K562 (cell line): ENCODE data around the gene KPTN. TPM values are rescaled to one million over a fixed set of nuclear protein-coding genes. Genes with fewer than 3 reads are reported as not detected.

Experiments
- AFF1 ChIP-seq, 2 experiments: fragments of 450-650 bp; IDR thresholded peaks; 2 replicates each; pipeline ENCODE4 v1.6.1; 2018; ENCODE audit warnings: mild to moderate bottlenecking in 2 of 2, low read depth in 1 of 2; ENCODE audit not compliant: partially characterized antibody in 2 of 2
- HMGXB4 ChIP-seq: sonication (generic); formaldehyde crosslinking; IDR thresholded peaks from 2 replicates; pipeline ENCODE4 v1.8.1; 2023; ENCODE audit warnings: mild to moderate bottlenecking, missing genetic modification reagents
- HOXB6 ChIP-seq: fragments of 250-450 bp; sonication (Bioruptor Pico); IDR thresholded peaks from 2 replicates; pipeline ENCODE4 v1.5.1; 2022; ENCODE audit warnings: mild to moderate bottlenecking, borderline replicate concordance
- NONO ChIP-seq, 2 experiments: fragments of 200-400 bp in 1 of 2; fragments of 450-650 bp in 1 of 2; formaldehyde crosslinking in 1 of 2; IDR thresholded peaks; 2 replicates each; pipeline ENCODE4 v1.6.1; 2017; ENCODE audit warnings: low read depth in 2 of 2, mild to moderate bottlenecking in 2 of 2, moderate library complexity in 2 of 2, low read length in 1 of 2
- PRPF4 ChIP-seq: fragments of 200-400 bp; formaldehyde crosslinking; IDR thresholded peaks from one replicate; pipeline ENCODE4 v1.6.1; 2017; ENCODE audit warnings: low read length, low read depth, mild to moderate bottlenecking; ENCODE audit not compliant: insufficient read depth, poor library complexity, severe bottlenecking
- RBM15 ChIP-seq: fragments of 200-400 bp; formaldehyde crosslinking; IDR thresholded peaks from 2 replicates; pipeline ENCODE4 v1.6.1; 2018; ENCODE audit warnings: mild to moderate bottlenecking, low read length, moderate library complexity; ENCODE audit not compliant: insufficient read depth
- ZNF282 ChIP-seq: sonication (generic); formaldehyde crosslinking; IDR thresholded peaks from 2 replicates; pipeline ENCODE4 v1.8.1; 2023; ENCODE audit warnings: missing genetic modification reagents
- polyA plus RNA-seq, 8 experiments: library from polyadenylated mRNA; depleted of rRNA in 4 of 8; stranded (reverse) in 5 of 8; unstranded in 3 of 8; fragments of >200 nt; fragmentation: Nextera tagmentation in 2 of 8; fragmentation: Illumina TruSeq in 1 of 8; extraction: Ambion mirVana in 2 of 8; extraction: Trizol in 1 of 8; gene quantifications; 2 replicates each; pipeline versions ENCODE4 v1.2.1 to v1.2.3, GENCODE V29; 2011 to 2014; ENCODE audit warnings: inconsistent platforms in 1 of 8, missing spikeins in 1 of 8
- total RNA-seq, 7 experiments: library from RNA; depleted of rRNA in 6 of 7; stranded (reverse); fragments of >200 nt in 6 of 7; fragmentation: Illumina TruSeq in 2 of 7; extraction: Trizol in 2 of 7; gene quantifications; 2 replicates each; pipeline versions ENCODE4 v1.2.1 to v1.2.3, GENCODE V29; 2011 to 2021; ENCODE audit warnings: low replicate concordance in 1 of 7
- TF ChIP-seq, protein P1 (sequence below): sonication (generic); formaldehyde crosslinking; IDR thresholded peaks from 2 replicates; pipeline ENCODE4 v1.8.0; 2022; ENCODE audit warnings: missing genetic modification reagents, mild to moderate bottlenecking, moderate library complexity, borderline replicate concordance
- TF ChIP-seq, protein P2 (sequence below): fragments of 200-800 bp; sonication (Bioruptor generic); IDR thresholded peaks from 2 replicates; pipeline ENCODE4 v1.6.1; 2017; ENCODE audit warnings: missing genetic modification characterization, missing compliant biosample characterization
- TF ChIP-seq, protein P3 (sequence below): fragments of 200-800 bp; sonication (Bioruptor generic); IDR thresholded peaks from 2 replicates; pipeline ENCODE4 v1.6.1; 2016; ENCODE audit warnings: missing genetic modification characterization, missing compliant biosample characterization

Gene KPTN
- total and polyA plus RNA-seq, 9 of the 15 experiments (the other 6 are each of a cell fraction or from before 2014, with no cell fraction given): 0.56 to 18.2 (median 8.5) TPM

- TF ChIP-seq, protein P1, sequence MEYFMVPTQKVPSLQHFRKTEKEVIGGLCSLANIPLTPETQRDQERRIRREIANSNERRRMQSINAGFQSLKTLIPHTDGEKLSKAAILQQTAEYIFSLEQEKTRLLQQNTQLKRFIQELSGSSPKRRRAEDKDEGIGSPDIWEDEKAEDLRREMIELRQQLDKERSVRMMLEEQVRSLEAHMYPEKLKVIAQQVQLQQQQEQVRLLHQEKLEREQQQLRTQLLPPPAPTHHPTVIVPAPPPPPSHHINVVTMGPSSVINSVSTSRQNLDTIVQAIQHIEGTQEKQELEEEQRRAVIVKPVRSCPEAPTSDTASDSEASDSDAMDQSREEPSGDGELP (CRISPR knock-in tag): peak; percentile 100
- TF ChIP-seq, protein P2, sequence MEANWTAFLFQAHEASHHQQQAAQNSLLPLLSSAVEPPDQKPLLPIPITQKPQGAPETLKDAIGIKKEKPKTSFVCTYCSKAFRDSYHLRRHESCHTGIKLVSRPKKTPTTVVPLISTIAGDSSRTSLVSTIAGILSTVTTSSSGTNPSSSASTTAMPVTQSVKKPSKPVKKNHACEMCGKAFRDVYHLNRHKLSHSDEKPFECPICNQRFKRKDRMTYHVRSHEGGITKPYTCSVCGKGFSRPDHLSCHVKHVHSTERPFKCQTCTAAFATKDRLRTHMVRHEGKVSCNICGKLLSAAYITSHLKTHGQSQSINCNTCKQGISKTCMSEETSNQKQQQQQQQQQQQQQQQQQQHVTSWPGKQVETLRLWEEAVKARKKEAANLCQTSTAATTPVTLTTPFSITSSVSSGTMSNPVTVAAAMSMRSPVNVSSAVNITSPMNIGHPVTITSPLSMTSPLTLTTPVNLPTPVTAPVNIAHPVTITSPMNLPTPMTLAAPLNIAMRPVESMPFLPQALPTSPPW (CRISPR knock-in tag): peak; percentile 76
- TF ChIP-seq ZNF282 (peak; percentile 98), HMGXB4 (CRISPR knock-in tag) (peak; percentile 88; the same call in 1 of the 2 replicates), AFF1 (IDR thresholded peaks at IDR 0.05; ENCODE audit: low read depth in 1 of 2, partially characterized antibody in 2 of 2) (no peak), RBM15 (no peak), HOXB6 (CRISPR knock-in tag) (no peak), NONO (IDR thresholded peaks at IDR 0.05; ENCODE audit: low read depth in 2 of 2, low read length in 1 of 2) (peak in 1 of 2 experiments; percentile 73; a peak in 1 of 4 replicates), PRPF4 (no peak)
- TF ChIP-seq, protein P3, sequence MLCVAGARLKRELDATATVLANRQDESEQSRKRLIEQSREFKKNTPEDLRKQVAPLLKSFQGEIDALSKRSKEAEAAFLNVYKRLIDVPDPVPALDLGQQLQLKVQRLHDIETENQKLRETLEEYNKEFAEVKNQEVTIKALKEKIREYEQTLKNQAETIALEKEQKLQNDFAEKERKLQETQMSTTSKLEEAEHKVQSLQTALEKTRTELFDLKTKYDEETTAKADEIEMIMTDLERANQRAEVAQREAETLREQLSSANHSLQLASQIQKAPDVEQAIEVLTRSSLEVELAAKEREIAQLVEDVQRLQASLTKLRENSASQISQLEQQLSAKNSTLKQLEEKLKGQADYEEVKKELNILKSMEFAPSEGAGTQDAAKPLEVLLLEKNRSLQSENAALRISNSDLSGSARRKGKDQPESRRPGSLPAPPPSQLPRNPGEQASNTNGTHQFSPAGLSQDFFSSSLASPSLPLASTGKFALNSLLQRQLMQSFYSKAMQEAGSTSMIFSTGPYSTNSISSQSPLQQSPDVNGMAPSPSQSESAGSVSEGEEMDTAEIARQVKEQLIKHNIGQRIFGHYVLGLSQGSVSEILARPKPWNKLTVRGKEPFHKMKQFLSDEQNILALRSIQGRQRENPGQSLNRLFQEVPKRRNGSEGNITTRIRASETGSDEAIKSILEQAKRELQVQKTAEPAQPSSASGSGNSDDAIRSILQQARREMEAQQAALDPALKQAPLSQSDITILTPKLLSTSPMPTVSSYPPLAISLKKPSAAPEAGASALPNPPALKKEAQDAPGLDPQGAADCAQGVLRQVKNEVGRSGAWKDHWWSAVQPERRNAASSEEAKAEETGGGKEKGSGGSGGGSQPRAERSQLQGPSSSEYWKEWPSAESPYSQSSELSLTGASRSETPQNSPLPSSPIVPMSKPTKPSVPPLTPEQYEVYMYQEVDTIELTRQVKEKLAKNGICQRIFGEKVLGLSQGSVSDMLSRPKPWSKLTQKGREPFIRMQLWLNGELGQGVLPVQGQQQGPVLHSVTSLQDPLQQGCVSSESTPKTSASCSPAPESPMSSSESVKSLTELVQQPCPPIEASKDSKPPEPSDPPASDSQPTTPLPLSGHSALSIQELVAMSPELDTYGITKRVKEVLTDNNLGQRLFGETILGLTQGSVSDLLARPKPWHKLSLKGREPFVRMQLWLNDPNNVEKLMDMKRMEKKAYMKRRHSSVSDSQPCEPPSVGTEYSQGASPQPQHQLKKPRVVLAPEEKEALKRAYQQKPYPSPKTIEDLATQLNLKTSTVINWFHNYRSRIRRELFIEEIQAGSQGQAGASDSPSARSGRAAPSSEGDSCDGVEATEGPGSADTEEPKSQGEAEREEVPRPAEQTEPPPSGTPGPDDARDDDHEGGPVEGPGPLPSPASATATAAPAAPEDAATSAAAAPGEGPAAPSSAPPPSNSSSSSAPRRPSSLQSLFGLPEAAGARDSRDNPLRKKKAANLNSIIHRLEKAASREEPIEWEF (CRISPR knock-in tag): no peak
Measured at GRCh38 chr19:47447470-47448359, 36.3 kb downstream of the KPTN start (continued).
